ENCODE measurements around the gene KCTD5. TPM values are rescaled to one million over a fixed set of nuclear protein-coding genes. Genes with fewer than 3 reads are reported as not detected.
"Not testable (repeated sequence)": the region's sequence is repeated elsewhere in the genome, so short reads cannot be mapped to it uniquely, and the experiment has no call there.

Gene KCTD5
- total RNA-seq, 1 donor from 2014 or later = 17.5 TPM

GRCh38 chr16:2710021-2710710 lies 27.8 kb downstream of the KCTD5 start:
- DNase-seq (ENCODE audit: low spot score) = no peak

GRCh38 chr16:2710711-2711231 lies 28.4 kb downstream of the KCTD5 start:
- DNase-seq (ENCODE audit: low spot score) = no peak

GRCh38 chr16:2711370-2712062 lies 29.2 kb downstream of the KCTD5 start:
- DNase-seq (ENCODE audit: low spot score) = no peak

GRCh38 chr16:2712063-2712441 lies 29.7 kb downstream of the KCTD5 start:
- no peak for DNase-seq (ENCODE audit: low spot score)

- DNase-seq (ENCODE audit: low spot score) = no peak
Measured at GRCh38 chr16:2712546-2712945, 30.2 kb downstream of the KCTD5 start.

- no peak for DNase-seq (ENCODE audit: low spot score)
Measured at GRCh38 chr16:2713523-2713922, 31.2 kb downstream of the KCTD5 start.

- no peak for DNase-seq (ENCODE audit: low spot score)
Measured at GRCh38 chr16:2713985-2714774, 31.9 kb downstream of the KCTD5 start.

GRCh38 chr16:2715064-2715463 lies 32.7 kb downstream of the KCTD5 start:
- no peak for DNase-seq (ENCODE audit: low spot score)

- DNase-seq (ENCODE audit: low spot score) = peak; percentile 71
Measured at GRCh38 chr16:2715519-2715918, 33.2 kb downstream of the KCTD5 start.

- no peak for DNase-seq (ENCODE audit: low spot score)
Measured at GRCh38 chr16:2715966-2716885, 33.9 kb downstream of the KCTD5 start.

GRCh38 chr16:2716948-2717347 lies 34.6 kb downstream of the KCTD5 start:
- no peak for DNase-seq (ENCODE audit: low spot score)

- no peak for DNase-seq (ENCODE audit: low spot score)
Measured at GRCh38 chr16:2717383-2718263, 35.3 kb downstream of the KCTD5 start.

GRCh38 chr16:2719328-2720063 lies 37.2 kb downstream of the KCTD5 start:
- peak; percentile 70 for DNase-seq (ENCODE audit: low spot score)

- DNase-seq (ENCODE audit: low spot score) = no peak
Measured at GRCh38 chr16:2720064-2720457, 37.7 kb downstream of the KCTD5 start, which contains the start of gene PRSS27. Gene PRSS27 (minus strand): TSS chr16:2720224. CDS start chr16:2720160, 64 bp downstream.

GRCh38 chr16:2720719-2721633 lies 38.7 kb downstream of the KCTD5 start:
- peak; percentile 88 for DNase-seq (ENCODE audit: low spot score)

GRCh38 chr16:2721634-2722173 lies 39.4 kb downstream of the KCTD5 start:
- DNase-seq (ENCODE audit: low spot score) = not testable (repeated sequence)

GRCh38 chr16:2724088-2724676 lies 41.9 kb downstream of the KCTD5 start:
- no peak for DNase-seq (ENCODE audit: low spot score)

Measured in ureter (tissue), 1 donor.